ENCODE measurements around the gene THSD4.

- TF ChIP-seq, protein P1, sequence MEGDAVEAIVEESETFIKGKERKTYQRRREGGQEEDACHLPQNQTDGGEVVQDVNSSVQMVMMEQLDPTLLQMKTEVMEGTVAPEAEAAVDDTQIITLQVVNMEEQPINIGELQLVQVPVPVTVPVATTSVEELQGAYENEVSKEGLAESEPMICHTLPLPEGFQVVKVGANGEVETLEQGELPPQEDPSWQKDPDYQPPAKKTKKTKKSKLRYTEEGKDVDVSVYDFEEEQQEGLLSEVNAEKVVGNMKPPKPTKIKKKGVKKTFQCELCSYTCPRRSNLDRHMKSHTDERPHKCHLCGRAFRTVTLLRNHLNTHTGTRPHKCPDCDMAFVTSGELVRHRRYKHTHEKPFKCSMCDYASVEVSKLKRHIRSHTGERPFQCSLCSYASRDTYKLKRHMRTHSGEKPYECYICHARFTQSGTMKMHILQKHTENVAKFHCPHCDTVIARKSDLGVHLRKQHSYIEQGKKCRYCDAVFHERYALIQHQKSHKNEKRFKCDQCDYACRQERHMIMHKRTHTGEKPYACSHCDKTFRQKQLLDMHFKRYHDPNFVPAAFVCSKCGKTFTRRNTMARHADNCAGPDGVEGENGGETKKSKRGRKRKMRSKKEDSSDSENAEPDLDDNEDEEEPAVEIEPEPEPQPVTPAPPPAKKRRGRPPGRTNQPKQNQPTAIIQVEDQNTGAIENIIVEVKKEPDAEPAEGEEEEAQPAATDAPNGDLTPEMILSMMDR (IDR thresholded peaks at IDR 0.05): no peak
- no peak for TF ChIP-seq POLR2A (IDR thresholded peaks at IDR 0.05)
Measured at GRCh38 chr15:71424765-71425164, 309.5 kb downstream of the THSD4 start.

Data from thyroid gland (tissue), 4 donors.